Smooth muscle cell (in vitro differentiated cells): Measurements from ENCODE around the gene HBS1L. TPM values are rescaled to one million over a fixed set of nuclear protein-coding genes. Genes with fewer than 3 reads are reported as not detected.

Experiments used
- DNase-seq: peaks from one replicate; lab custom pipeline; 2025; ENCODE audit not compliant: unreplicated experiment; lab: John Stamatoyannopoulos, UW
- H2AFZ ChIP-seq: fragments of 200-600 bp; sonication (generic); 2 replicates; pipeline ENCODE4 v1.6.0; 2016; ENCODE audit warnings: antibody characterized with exemption, low read depth, mild to moderate bottlenecking
- H3F3A ChIP-seq: fragments of 200-600 bp; sonication (generic); 2 replicates; pipeline ENCODE4 v1.6.0; 2017; ENCODE audit warnings: antibody characterized with exemption, low read depth
- H3K27ac ChIP-seq: fragments of 200-600 bp; sonication (generic); 2 replicates; pipeline ENCODE4 v1.5.1; 2016; ENCODE audit warnings: low read depth, mild to moderate bottlenecking
- H3K27me3 ChIP-seq: fragments of 200-600 bp; sonication (generic); 2 replicates; pipeline ENCODE4 v1.6.1; 2016; ENCODE audit warnings: low read depth, mild to moderate bottlenecking
- H3K36me3 ChIP-seq: fragments of 200-600 bp; sonication (generic); 2 replicates; pipeline ENCODE4 v1.5.1; 2016; ENCODE audit warnings: low read depth
- H3K4me1 ChIP-seq: fragments of 200-600 bp; sonication (generic); 2 replicates; pipeline ENCODE4 v1.5.1; 2016; ENCODE audit warnings: low read depth
- H3K4me2 ChIP-seq: fragments of 200-600 bp; sonication (generic); 2 replicates; pipeline ENCODE4 v1.6.0; 2016; ENCODE audit warnings: mild to moderate bottlenecking
- H3K4me3 ChIP-seq: fragments of 200-600 bp; sonication (generic); 2 replicates; pipeline ENCODE4 v1.5.1; 2016; ENCODE audit warnings: mild to moderate bottlenecking
- H3K79me2 ChIP-seq: fragments of 200-600 bp; sonication (generic); 2 replicates; pipeline ENCODE4 v1.6.0; 2016; ENCODE audit warnings: low read depth, mild to moderate bottlenecking
- H3K9ac ChIP-seq: fragments of 200-600 bp; sonication (generic); 2 replicates; pipeline ENCODE4 v1.6.0; 2016; ENCODE audit warnings: low read depth
- H3K9me3 ChIP-seq: fragments of 200-600 bp; sonication (generic); replicated peaks from 2 replicates; pipeline ENCODE4 v1.5.1; 2016; ENCODE audit warnings: low read depth
- H4K20me1 ChIP-seq: fragments of 200-600 bp; sonication (generic); 2 replicates; pipeline ENCODE4 v1.6.0; 2016; ENCODE audit warnings: low read depth
- WGBS: methylation state at CpG from one replicate; pipeline ENCODE4 v1.1.7; 2016; ENCODE audit warnings: low lambda C conversion rate; 5-methylcytosine and 5-hydroxymethylcytosine counted together
- polyA plus RNA-seq: library from polyadenylated mRNA; unstranded; fragments of >200 nt; fragmentation: Nextera tagmentation; extraction: Ambion mirVana; gene quantifications from 2 replicates; pipeline ENCODE4 v1.2.1, GENCODE V29; 2016
- total RNA-seq: library from RNA; depleted of rRNA; stranded (reverse); fragments of >200 nt; gene quantifications from 2 replicates; pipeline ENCODE4 v1.2.3, GENCODE V29; 2014
- TF ChIP-seq, protein P1 (sequence below): fragments of 200-600 bp; sonication (generic); IDR thresholded peaks from 2 replicates; pipeline ENCODE4 v1.5.1; 2017; ENCODE audit warnings: borderline replicate concordance, mild to moderate bottlenecking, antibody characterized with exemption; ENCODE audit not compliant: insufficient read depth, poor library complexity, severe bottlenecking

HBS1L gene
- total and polyA plus RNA-seq, 2 experiments from 2014 or later: 64.3 to 84.8 TPM

DNA sequence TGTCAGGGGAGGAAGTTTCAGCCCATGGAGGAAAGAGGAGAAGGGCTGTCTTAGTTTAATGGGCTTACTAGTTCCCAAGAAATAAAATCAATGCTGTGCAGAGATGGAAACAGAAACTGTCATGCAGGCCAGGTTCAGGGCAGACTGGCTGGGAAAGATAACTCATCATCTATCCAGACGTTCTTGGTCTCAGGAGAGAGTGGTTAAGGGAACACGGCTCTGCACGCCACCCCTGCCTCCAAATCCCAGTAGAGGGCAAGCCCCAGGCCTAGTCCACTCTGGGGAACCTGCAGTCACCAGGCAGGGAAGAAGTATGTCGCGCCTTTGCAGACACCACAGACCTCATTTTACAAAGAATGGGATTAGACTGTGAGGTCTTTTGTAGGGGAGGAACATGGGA is 117.2 kb downstream of the HBS1L start:
- Histone ChIP-seq H3K36me3 (no peaks in the 10 kb centered on the region), H4K20me1 (no peaks in the 10 kb centered on the region), H3K4me1 (no peaks in the 10 kb centered on the region), H3K27ac (no peak overlapping the region), H3F3A (no peaks in the 10 kb centered on the region), H3K27me3 (no peaks in the 10 kb centered on the region), H3K4me2 (peak overlapping the region; percentile 36), H3K79me2 (no peaks in the 10 kb centered on the region), H3K9me3 (no peaks in the 10 kb centered on the region), H3K9ac (no peak overlapping the region), H2AFZ (no peak overlapping the region), H3K4me3 (no peak overlapping the region)
- TF ChIP-seq, protein P1, sequence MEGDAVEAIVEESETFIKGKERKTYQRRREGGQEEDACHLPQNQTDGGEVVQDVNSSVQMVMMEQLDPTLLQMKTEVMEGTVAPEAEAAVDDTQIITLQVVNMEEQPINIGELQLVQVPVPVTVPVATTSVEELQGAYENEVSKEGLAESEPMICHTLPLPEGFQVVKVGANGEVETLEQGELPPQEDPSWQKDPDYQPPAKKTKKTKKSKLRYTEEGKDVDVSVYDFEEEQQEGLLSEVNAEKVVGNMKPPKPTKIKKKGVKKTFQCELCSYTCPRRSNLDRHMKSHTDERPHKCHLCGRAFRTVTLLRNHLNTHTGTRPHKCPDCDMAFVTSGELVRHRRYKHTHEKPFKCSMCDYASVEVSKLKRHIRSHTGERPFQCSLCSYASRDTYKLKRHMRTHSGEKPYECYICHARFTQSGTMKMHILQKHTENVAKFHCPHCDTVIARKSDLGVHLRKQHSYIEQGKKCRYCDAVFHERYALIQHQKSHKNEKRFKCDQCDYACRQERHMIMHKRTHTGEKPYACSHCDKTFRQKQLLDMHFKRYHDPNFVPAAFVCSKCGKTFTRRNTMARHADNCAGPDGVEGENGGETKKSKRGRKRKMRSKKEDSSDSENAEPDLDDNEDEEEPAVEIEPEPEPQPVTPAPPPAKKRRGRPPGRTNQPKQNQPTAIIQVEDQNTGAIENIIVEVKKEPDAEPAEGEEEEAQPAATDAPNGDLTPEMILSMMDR: no peak
- no peak for DNase-seq
- 86% methylated on average over 5 of the region's 5 CpGs for WGBS

DNA sequence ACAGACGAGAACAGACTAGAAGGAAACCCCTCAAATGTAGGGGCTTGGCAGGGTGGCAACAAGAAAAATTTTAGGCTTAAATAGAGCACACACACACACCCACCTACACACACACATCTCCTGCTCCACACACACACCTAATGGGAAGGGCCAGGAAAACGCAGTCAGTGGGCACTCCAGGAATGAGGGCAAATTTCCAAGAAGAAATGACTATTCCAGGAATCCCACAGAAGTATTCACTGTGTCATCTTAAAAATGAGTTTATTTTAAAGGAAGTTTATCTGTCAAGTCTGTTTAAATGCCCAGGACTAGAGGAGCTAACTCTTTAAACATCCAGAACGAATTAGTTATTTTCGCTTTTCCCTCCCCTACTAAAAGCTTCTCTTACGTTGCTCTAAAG is 117.7 kb downstream of the HBS1L start:
- no peaks in the 10 kb centered on the region for H3K9me3 ChIP-seq
- H3K79me2 ChIP-seq: no peaks in the 10 kb centered on the region
- WGBS: 75% methylated on average over 5 of the region's 5 CpGs
- no peaks in the 10 kb centered on the region for H3F3A ChIP-seq
- H3K4me3 ChIP-seq: no peak overlapping the region
- no peak overlapping the region for H3K9ac ChIP-seq
- TF ChIP-seq, protein P1: no peak
- no peaks in the 10 kb centered on the region for H3K36me3 ChIP-seq
- no peak overlapping the region for H3K27ac ChIP-seq
- peak overlapping the region; percentile 36 for H3K4me2 ChIP-seq
- H3K27me3 ChIP-seq: no peaks in the 10 kb centered on the region
- DNase-seq: no peak
- H2AFZ ChIP-seq: no peak overlapping the region
- no peaks in the 10 kb centered on the region for H3K4me1 ChIP-seq
- H4K20me1 ChIP-seq: no peaks in the 10 kb centered on the region

DNA sequence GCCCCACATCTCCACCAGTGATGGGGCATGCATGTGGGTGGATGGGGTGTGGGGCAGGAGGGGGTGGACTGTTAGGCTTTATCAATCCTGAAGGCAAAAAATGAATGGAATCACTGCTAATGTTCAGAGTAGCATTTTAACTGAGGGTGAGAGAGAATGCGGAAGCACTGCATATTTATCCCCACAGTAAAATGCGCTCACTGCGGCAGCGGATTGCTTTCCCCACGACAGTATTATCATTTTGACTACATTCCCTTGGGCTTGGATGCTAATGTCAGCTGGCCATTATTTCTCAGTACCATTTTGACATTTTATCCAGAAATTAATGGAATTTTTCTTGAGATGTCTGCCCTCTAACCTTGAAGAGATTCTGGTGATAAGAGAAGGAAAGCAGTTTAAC is 118.1 kb downstream of the HBS1L start:
- Histone ChIP-seq H3K9me3 (no peaks in the 10 kb centered on the region), H3K4me1 (no peaks in the 10 kb centered on the region), H3K4me3 (no peak overlapping the region), H4K20me1 (no peaks in the 10 kb centered on the region), H2AFZ (no peak overlapping the region), H3K4me2 (no peak overlapping the region), H3K79me2 (no peaks in the 10 kb centered on the region), H3K36me3 (no peaks in the 10 kb centered on the region), H3K27me3 (no peaks in the 10 kb centered on the region), H3F3A (no peaks in the 10 kb centered on the region), H3K9ac (no peak overlapping the region), H3K27ac (no peak overlapping the region)
- DNase-seq: no peak
- WGBS: 83% methylated on average over 5 of the region's 5 CpGs
- TF ChIP-seq, protein P1: no peak

DNA sequence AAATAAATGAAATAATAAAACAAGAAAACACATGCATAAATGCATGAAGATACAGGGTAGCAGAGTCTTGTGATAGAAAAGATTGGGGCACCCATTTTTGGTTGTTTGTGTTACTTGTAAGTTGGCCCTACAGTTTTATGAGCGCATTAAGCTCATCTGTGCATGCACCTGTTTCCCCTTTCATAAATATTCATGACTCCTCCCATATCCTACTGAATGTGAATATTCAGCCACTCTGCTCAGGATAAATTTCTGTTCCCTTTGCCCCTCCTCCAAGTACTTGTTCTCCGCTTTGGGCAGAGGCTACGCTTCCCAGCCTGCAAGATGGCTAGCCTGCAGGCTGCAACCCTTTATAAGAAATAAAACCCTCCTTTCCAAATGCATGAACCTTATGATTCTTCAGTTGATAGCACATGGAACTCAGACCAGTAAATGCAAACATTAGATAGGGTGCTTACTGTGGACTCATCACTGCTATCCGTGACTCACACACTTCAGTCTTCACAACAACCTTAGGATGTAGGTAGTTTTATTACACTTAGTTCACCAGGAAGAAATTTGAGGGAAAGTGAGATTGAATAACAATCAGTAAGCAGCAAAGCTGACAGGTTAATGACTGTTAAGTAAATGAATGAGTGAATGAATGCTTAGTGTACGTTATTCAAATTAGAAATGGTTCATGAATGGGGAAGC is 119.7 kb downstream of the HBS1L start:
- Histone ChIP-seq H3F3A (no peaks in the 10 kb centered on the region), H3K9ac (no peak overlapping the region), H3K4me2 (no peak overlapping the region), H3K79me2 (no peaks in the 10 kb centered on the region), H3K9me3 (no peaks in the 10 kb centered on the region), H3K27ac (no peak overlapping the region), H3K4me1 (no peaks in the 10 kb centered on the region), H3K27me3 (no peaks in the 10 kb centered on the region), H3K36me3 (no peaks in the 10 kb centered on the region), H2AFZ (no peak overlapping the region), H4K20me1 (no peaks in the 10 kb centered on the region), H3K4me3 (no peak overlapping the region)
- WGBS: 96% methylated on average over 5 of the region's 5 CpGs
- DNase-seq: no peak
- TF ChIP-seq, protein P1: no peak
